ENCODE data around the gene MYLK. TPM values are rescaled to one million over a fixed set of nuclear protein-coding genes. Genes with fewer than 3 reads are reported as not detected.

MYLK gene
- total RNA-seq, 1 donor from 2014 or later: 81.4 TPM

DNA sequence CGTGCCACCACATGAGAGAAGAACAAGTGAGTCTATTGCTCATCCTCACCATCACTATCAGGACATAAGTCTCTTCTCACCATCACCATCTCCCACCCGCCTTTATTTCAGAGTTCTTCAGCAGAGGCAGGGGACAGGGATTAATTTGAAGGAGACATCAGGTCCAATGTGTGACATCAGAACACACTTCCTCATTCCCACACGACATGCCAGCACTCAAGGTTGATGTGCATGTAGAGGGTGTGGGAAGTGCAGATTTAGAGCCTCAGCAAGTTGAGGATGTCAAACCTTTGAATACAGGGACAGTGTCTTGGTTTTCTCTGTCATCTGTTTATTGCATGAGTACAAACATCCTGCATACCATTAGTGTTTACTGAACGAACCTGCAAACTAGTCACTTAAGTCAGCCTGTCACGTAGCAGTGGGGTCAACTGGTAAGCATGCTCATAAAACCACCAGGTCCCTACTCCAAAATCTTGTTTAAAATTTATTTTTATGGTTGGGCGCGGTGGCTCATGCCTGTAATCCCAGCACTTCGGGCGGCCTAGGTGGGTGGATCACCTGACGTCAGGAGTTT, 104.4 kb downstream of the MYLK start:
- TF ChIP-seq, protein P1, sequence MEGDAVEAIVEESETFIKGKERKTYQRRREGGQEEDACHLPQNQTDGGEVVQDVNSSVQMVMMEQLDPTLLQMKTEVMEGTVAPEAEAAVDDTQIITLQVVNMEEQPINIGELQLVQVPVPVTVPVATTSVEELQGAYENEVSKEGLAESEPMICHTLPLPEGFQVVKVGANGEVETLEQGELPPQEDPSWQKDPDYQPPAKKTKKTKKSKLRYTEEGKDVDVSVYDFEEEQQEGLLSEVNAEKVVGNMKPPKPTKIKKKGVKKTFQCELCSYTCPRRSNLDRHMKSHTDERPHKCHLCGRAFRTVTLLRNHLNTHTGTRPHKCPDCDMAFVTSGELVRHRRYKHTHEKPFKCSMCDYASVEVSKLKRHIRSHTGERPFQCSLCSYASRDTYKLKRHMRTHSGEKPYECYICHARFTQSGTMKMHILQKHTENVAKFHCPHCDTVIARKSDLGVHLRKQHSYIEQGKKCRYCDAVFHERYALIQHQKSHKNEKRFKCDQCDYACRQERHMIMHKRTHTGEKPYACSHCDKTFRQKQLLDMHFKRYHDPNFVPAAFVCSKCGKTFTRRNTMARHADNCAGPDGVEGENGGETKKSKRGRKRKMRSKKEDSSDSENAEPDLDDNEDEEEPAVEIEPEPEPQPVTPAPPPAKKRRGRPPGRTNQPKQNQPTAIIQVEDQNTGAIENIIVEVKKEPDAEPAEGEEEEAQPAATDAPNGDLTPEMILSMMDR (conservative IDR thresholded peaks at IDR 0.05; ENCODE audit: low read depth, low read length): no peak
- no peak overlapping the region for H3K4me3 ChIP-seq (ENCODE audit: low read depth, low read length)
- DNase-seq (ENCODE audit: low read depth): no peak

- no peak for DNase-seq (ENCODE audit: low read depth)
- no peak overlapping the region for H3K4me3 ChIP-seq (ENCODE audit: low read depth, low read length)
- TF ChIP-seq, protein P1 (conservative IDR thresholded peaks at IDR 0.05; ENCODE audit: low read depth, low read length): no peak
These were observed 105.0 kb downstream of the MYLK start for GRCh38 chr3:123778991-123779622.

DNA sequence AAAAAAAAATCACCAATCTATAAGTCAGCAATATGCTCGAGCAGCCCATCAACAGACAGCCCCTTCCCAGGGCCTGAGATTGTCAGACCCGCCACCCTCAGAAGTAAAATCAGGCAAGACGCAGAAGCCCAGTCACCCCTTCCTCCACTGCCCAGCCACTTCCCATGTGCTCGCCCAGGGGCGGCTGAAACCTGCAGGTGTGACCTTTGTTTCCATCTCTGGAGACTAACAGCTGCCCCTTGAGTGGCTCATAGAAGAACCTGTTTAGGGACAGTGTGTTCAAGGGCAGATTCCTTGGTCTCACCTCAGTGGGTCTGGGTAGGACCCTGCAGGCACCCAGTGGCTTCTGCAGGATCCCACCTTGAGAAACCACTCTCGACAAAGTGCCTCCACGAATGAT, 105.6 kb downstream of the MYLK start:
- TF ChIP-seq, protein P1 (conservative IDR thresholded peaks at IDR 0.05; ENCODE audit: low read depth, low read length): no peak
- DNase-seq (ENCODE audit: low read depth): no peak

DNA sequence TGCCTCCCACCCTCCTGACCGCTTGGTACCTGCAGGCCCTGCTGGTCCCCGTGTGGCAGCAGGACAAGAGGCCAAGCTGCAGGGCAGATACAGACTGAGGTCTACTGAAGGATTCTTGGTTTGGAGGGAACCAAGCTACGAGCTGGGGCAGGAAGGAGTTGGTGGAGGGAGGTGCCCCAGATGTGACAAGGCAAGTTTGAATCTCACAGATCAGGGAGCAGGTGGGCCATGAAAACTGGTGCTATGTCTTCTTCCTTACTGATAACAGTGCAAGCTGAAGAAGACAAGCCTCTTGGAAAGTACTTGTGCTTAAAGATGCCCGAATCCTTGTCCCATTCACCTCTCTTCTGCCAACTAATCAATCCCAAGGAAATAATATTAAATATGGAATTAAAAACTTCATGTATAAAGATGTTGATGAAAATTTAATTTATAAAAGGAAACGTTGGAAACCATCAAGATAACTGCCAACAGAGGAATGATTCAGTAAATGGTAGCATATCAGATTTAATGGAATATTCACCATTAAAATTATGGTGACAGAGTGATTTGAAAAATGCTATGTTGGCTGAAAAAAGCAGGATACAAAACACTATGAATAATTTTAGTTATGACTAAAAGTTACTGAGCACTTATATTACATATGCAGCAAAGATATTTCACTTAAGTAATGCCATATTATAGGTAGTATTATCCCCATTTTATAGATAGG, 107.9 kb downstream of the MYLK start:
- no peak overlapping the region for H3K4me3 ChIP-seq (ENCODE audit: low read depth, low read length)
- TF ChIP-seq, protein P1 (conservative IDR thresholded peaks at IDR 0.05; ENCODE audit: low read depth, low read length): no peak
- DNase-seq (ENCODE audit: low read depth): no peak

More for the DNA sequence above, 105.6 kb downstream of the MYLK start:
- H3K4me3 ChIP-seq (ENCODE audit: low read depth, low read length): no peak overlapping the region

DNA sequence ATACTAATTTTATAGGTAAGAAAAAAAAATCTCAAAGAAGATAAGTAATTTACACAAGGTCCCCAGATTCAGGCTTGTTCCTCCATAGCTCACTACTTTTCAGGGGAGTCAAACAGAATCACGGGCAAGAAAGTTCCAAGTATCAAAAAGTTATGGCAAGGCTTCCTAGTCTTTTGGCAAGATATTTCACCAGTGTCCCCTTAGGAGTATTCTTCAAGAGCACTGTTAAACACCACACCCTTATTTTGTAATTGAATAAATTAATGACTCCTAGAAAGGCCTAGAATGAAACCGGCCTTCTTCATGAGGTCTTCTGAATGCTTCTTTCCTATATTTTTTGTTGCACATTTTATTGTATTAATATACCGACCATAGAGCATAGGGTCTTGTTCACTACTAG, 109.7 kb downstream of the MYLK start:
- no peak overlapping the region for H3K4me3 ChIP-seq (ENCODE audit: low read depth, low read length)
- TF ChIP-seq, protein P1 (conservative IDR thresholded peaks at IDR 0.05; ENCODE audit: low read depth, low read length): no peak
- DNase-seq (ENCODE audit: low read depth): no peak

- DNase-seq (ENCODE audit: low read depth): no peak
- TF ChIP-seq, protein P1 (conservative IDR thresholded peaks at IDR 0.05; ENCODE audit: low read depth, low read length): peak; percentile 13
- no peak overlapping the region for H3K4me3 ChIP-seq (ENCODE audit: low read depth, low read length)
These were observed 110.3 kb downstream of the MYLK start for GRCh38 chr3:123773681-123774431.
